WTC11 (cell line): ENCODE measurements around the gene SMKR1. TPM values are rescaled to one million over a fixed set of nuclear protein-coding genes. Genes with fewer than 3 reads are reported as not detected.
"Not testable (repeated sequence)": the region's sequence is repeated elsewhere in the genome, so short reads cannot be mapped to it uniquely, and the experiment has no call there.

Experiments used
- ATAC-seq: fragments of 200-7000 bp; cut with Tn5 transposase; 2 replicates; pipeline ENCODE4 v1.10.0; 2021; ENCODE audit warnings: mild to moderate bottlenecking, moderate library complexity
- CTCF ChIA-PET: fragments of 300-600 bp; sonication (Branson Sonifier 250); formaldehyde crosslinking; loops from one replicate; lab custom pipeline; 2021; ENCODE audit warnings: antibody characterized with exemption; lab: Charles Lee
- POLR2A ChIA-PET: fragments of 350-600 bp; sonication (Branson Sonifier 250); formaldehyde crosslinking; loops from one replicate; lab custom pipeline; 2021; ENCODE audit warnings: antibody characterized with exemption; lab: Charles Lee
- DNase-seq: peaks from one replicate; pipeline ENCODE4 v3.0.0; 2021; ENCODE audit warnings: low spot score
- H3K27ac Mint-ChIP-seq: 2 replicates; pipeline ENCODE4 v1.8.0; 2021; ENCODE audit warnings: mixed read lengths
- H3K27me3 Mint-ChIP-seq: 2 replicates; pipeline ENCODE4 v1.8.0; 2021; ENCODE audit warnings: low read depth, mild to moderate bottlenecking, moderate library complexity, mixed read lengths
- H3K36me3 Mint-ChIP-seq: 2 replicates; pipeline ENCODE4 v1.8.0; 2021; ENCODE audit warnings: mixed read lengths
- H3K4me1 Mint-ChIP-seq: 2 replicates; pipeline ENCODE4 v1.8.0; 2022; ENCODE audit warnings: mixed read lengths
- H3K4me3 Mint-ChIP-seq: 2 replicates; pipeline ENCODE4 v1.8.0; 2021; ENCODE audit warnings: mild to moderate bottlenecking, moderate library complexity, mixed read lengths
- H3K9me3 Mint-ChIP-seq: 2 replicates; pipeline ENCODE4 v1.8.0; 2021; ENCODE audit warnings: mixed read lengths
- ATF3 ChIP-seq: sonication (generic); formaldehyde crosslinking; conservative IDR thresholded peaks from 2 replicates; pipeline ENCODE4 v1.8.1; 2022; ENCODE audit warnings: mild to moderate bottlenecking, missing genetic modification reagents
- ATF6 ChIP-seq: sonication (generic); formaldehyde crosslinking; IDR thresholded peaks from 2 replicates; pipeline ENCODE4 v1.8.1; 2023; ENCODE audit warnings: mild to moderate bottlenecking, missing genetic modification reagents
- CBFB ChIP-seq: sonication (generic); formaldehyde crosslinking; IDR thresholded peaks from 2 replicates; pipeline ENCODE4 v1.8.1; 2022; ENCODE audit warnings: mild to moderate bottlenecking, low read depth, missing genetic modification reagents
- EMX1 ChIP-seq: fragments of 250-450 bp; sonication (Bioruptor Pico); IDR thresholded peaks from 2 replicates; pipeline ENCODE4 v1.8.0; 2021; ENCODE audit warnings: mild to moderate bottlenecking
- FOXP1 ChIP-seq: sonication (generic); formaldehyde crosslinking; IDR thresholded peaks from 2 replicates; pipeline ENCODE4 v1.8.0; 2022; ENCODE audit warnings: missing genetic modification reagents, mild to moderate bottlenecking, moderate library complexity, borderline replicate concordance
- MYBL2 ChIP-seq: sonication (generic); formaldehyde crosslinking; IDR thresholded peaks from 2 replicates; pipeline ENCODE4 v1.8.1; 2023; ENCODE audit warnings: mild to moderate bottlenecking, moderate library complexity, missing genetic modification reagents
- NFATC4 ChIP-seq: fragments of 250-450 bp; sonication (Bioruptor Pico); IDR thresholded peaks from 2 replicates; pipeline ENCODE4 v1.9.0; 2021; ENCODE audit warnings: mild to moderate bottlenecking
- SMAD3 ChIP-seq: sonication (generic); formaldehyde crosslinking; IDR thresholded peaks from 2 replicates; pipeline ENCODE4 v1.8.0; 2022; ENCODE audit warnings: missing genetic modification reagents, mild to moderate bottlenecking, borderline replicate concordance
- SMAD4 ChIP-seq: sonication (generic); formaldehyde crosslinking; IDR thresholded peaks from 2 replicates; pipeline ENCODE4 v1.8.0; 2022; ENCODE audit warnings: mild to moderate bottlenecking, missing genetic modification reagents
- USF1 ChIP-seq: sonication (generic); formaldehyde crosslinking; IDR thresholded peaks from 2 replicates; pipeline ENCODE4 v1.8.0; 2022; ENCODE audit warnings: mild to moderate bottlenecking, missing genetic modification reagents
- ZNF138 ChIP-seq: sonication (generic); formaldehyde crosslinking; conservative IDR thresholded peaks from 2 replicates; pipeline ENCODE4 v1.8.1; 2022; ENCODE audit warnings: mild to moderate bottlenecking, moderate library complexity, missing genetic modification reagents
- ZNF263 ChIP-seq: sonication (generic); formaldehyde crosslinking; IDR thresholded peaks from 2 replicates; pipeline ENCODE4 v1.8.1; 2022; ENCODE audit warnings: low read depth, mild to moderate bottlenecking, moderate library complexity, missing genetic modification reagents
- ZNF281 ChIP-seq: sonication (generic); formaldehyde crosslinking; IDR thresholded peaks from 2 replicates; pipeline ENCODE4 v1.8.0; 2023; ENCODE audit warnings: mild to moderate bottlenecking, missing genetic modification reagents
- ZNF317 ChIP-seq: sonication (generic); formaldehyde crosslinking; IDR thresholded peaks from 2 replicates; pipeline ENCODE4 v1.8.1; 2023; ENCODE audit warnings: low read depth, mild to moderate bottlenecking, moderate library complexity, missing genetic modification reagents, borderline replicate concordance
- ZNF532 ChIP-seq: fragments of 250-450 bp; sonication (Bioruptor Pico); IDR thresholded peaks from 2 replicates; pipeline ENCODE4 v1.9.0; 2021; ENCODE audit warnings: mild to moderate bottlenecking, borderline replicate concordance
- total RNA-seq: library from RNA; stranded (reverse); gene quantifications from 3 replicates; pipeline ENCODE4 v1.2.3, GENCODE V29; 2021
- TF ChIP-seq, protein P1 (sequence below): sonication (generic); formaldehyde crosslinking; conservative IDR thresholded peaks from 2 replicates; pipeline ENCODE4 v1.8.1; 2023; ENCODE audit warnings: mild to moderate bottlenecking, low read depth, missing genetic modification reagents, moderate library complexity
- TF ChIP-seq, protein P2 (sequence below): sonication (generic); formaldehyde crosslinking; IDR thresholded peaks from 2 replicates; pipeline ENCODE4 v1.8.0; 2022; ENCODE audit warnings: mild to moderate bottlenecking, missing genetic modification reagents

SMKR1 gene
- total RNA-seq, 1 experiment from 2014 or later = 0.50 TPM

- Mint-ChIP-seq H3K4me1 (no peaks in the 10 kb centered on the region), H3K27me3 (no peaks in the 10 kb centered on the region), H3K4me3 (no peak overlapping the region), H3K36me3 (peaks cover 23% of the 10 kb centered on the region), H3K9me3 (peaks cover 8% of the 10 kb centered on the region), H3K27ac (no peak overlapping the region)
- ChIA-PET POLR2A (no interaction called here), CTCF (interaction anchor here (0.7 kb wide), 1 partner anchor 126 kb away, joined by 3 read pairs; no protein-coding TSS in a partner anchor)
- ATAC-seq = no peak
- no peak for DNase-seq
- no peak for TF ChIP-seq SMAD3 (CRISPR knock-in tag)
- TF ChIP-seq USF1 (CRISPR knock-in tag) = no peak
- TF ChIP-seq ZNF138 (CRISPR knock-in tag) = no peak
- TF ChIP-seq ATF6 (CRISPR knock-in tag) = no peak
- no peak for TF ChIP-seq ZNF317 (CRISPR knock-in tag)
- TF ChIP-seq FOXP1 = no peak
- no peak for TF ChIP-seq MYBL2
- no peak for TF ChIP-seq EMX1 (CRISPR knock-in tag)
Observed at GRCh38 chr7:129480674-129481363, 21.5 kb upstream of the SMKR1 start.

- H3K27me3 Mint-ChIP-seq, ATAC-seq, H3K4me3 Mint-ChIP-seq, H3K4me1 Mint-ChIP-seq, H3K27ac Mint-ChIP-seq, H3K9me3 Mint-ChIP-seq, DNase-seq, POLR2A ChIA-PET: not testable (repeated sequence)
- peaks cover 21% of the 10 kb centered on the region for H3K36me3 Mint-ChIP-seq
- CTCF ChIA-PET = interaction anchor here (0.7 kb wide), 1 partner anchor 127 kb away, joined by 3 read pairs; no protein-coding TSS in a partner anchor
Observed at GRCh38 chr7:129481376-129481775, 21.0 kb upstream of the SMKR1 start.

DNA sequence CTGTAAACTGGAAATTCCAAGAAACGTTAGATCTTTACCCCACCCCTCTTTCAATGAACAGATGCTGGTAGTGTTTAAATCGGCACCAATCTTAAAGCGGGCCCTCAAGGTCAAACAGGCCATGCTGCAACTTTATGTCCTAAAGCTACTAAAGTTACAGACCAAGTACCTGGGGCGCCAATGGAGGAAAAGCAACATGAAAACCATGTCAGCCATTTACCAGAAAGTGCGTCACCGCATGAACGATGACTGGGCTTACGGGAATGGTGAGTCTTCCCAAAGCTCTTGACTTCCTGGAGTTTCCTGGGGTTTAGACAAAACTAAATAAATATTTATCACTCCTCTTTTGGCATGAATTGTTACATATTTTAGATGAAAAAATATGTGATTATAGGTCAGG, 19.6 kb upstream of the SMKR1 start:
- H3K27ac Mint-ChIP-seq = no peak overlapping the region
- POLR2A ChIA-PET = interaction anchor here (1.1 kb wide), 1 partner anchor 118 kb away, joined by 4 read pairs; no protein-coding TSS in a partner anchor
- TF ChIP-seq ZNF532 (CRISPR knock-in tag) = no peak
- TF ChIP-seq ZNF281 (CRISPR knock-in tag) = no peak
- TF ChIP-seq ZNF263 (CRISPR knock-in tag) = no peak
- TF ChIP-seq CBFB (CRISPR knock-in tag) = no peak
- TF ChIP-seq NFATC4 = no peak
- TF ChIP-seq, protein P1, sequence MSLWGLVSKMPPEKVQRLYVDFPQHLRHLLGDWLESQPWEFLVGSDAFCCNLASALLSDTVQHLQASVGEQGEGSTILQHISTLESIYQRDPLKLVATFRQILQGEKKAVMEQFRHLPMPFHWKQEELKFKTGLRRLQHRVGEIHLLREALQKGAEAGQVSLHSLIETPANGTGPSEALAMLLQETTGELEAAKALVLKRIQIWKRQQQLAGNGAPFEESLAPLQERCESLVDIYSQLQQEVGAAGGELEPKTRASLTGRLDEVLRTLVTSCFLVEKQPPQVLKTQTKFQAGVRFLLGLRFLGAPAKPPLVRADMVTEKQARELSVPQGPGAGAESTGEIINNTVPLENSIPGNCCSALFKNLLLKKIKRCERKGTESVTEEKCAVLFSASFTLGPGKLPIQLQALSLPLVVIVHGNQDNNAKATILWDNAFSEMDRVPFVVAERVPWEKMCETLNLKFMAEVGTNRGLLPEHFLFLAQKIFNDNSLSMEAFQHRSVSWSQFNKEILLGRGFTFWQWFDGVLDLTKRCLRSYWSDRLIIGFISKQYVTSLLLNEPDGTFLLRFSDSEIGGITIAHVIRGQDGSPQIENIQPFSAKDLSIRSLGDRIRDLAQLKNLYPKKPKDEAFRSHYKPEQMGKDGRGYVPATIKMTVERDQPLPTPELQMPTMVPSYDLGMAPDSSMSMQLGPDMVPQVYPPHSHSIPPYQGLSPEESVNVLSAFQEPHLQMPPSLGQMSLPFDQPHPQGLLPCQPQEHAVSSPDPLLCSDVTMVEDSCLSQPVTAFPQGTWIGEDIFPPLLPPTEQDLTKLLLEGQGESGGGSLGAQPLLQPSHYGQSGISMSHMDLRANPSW (CRISPR knock-in tag) = no peak
- no peak for TF ChIP-seq ZNF317 (CRISPR knock-in tag)
- no peak for TF ChIP-seq ATF3 (CRISPR knock-in tag)
- no peak for TF ChIP-seq SMAD4 (CRISPR knock-in tag)
- TF ChIP-seq SMAD3 (CRISPR knock-in tag) = no peak
- TF ChIP-seq, protein P2, sequence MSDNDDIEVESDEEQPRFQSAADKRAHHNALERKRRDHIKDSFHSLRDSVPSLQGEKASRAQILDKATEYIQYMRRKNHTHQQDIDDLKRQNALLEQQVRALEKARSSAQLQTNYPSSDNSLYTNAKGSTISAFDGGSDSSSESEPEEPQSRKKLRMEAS (CRISPR knock-in tag) = no peak

More for the DNA sequence above, 19.6 kb upstream of the SMKR1 start:
- H3K4me3 Mint-ChIP-seq = no peak overlapping the region
- H3K27me3 Mint-ChIP-seq = no peaks in the 10 kb centered on the region
- ATAC-seq (no peak), DNase-seq (no peak)
- CTCF ChIA-PET = interaction anchor here (1.1 to 2.3 kb wide), 2 partner anchors 11 to 125 kb away, joined by 3 to 6 read pairs; no protein-coding TSS in a partner anchor
- H3K9me3 Mint-ChIP-seq = peaks cover 2% of the 10 kb centered on the region
- peaks cover 11% of the 10 kb centered on the region for H3K36me3 Mint-ChIP-seq
- H3K4me1 Mint-ChIP-seq = no peaks in the 10 kb centered on the region
